ENCODE results near the gene ACTL8.

ACTL8 gene

GRCh38 chr1:17846341-17846740 lies 91.2 kb downstream of the ACTL8 start:
- no peak for DNase-seq (ENCODE audit: low read depth)

- DNase-seq (ENCODE audit: low read depth), result no peak
These were observed 92.0 kb downstream of the ACTL8 start for GRCh38 chr1:17847111-17847510.

- no peak for DNase-seq (ENCODE audit: low read depth)
These were observed 94.1 kb downstream of the ACTL8 start for GRCh38 chr1:17849216-17849615.

- no peak for DNase-seq (ENCODE audit: low read depth)
These were observed 95.9 kb downstream of the ACTL8 start for GRCh38 chr1:17851056-17851455.

DNA sequence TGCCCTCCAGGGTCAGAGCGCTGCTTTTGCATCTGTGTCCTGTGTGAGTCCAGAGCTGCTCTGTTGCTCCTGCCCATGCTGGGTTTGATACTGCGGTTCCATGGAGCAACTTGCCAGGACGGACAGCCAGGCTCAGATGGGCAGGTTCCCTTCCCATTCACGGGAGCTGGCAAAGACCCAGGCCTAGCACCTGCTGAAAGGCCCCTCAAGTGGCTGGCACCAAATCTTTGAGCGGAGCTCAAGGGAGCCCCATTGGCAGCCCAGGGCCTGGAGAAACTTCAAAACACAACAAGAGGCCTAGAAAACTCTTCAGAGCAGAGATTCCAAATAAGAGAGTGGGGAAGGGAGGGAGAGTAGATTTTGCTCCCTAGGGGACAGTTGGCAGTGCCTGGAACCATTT lies 97.2 kb downstream of the ACTL8 start:
- DNase-seq (ENCODE audit: low read depth), result no peak

GRCh38 chr1:17853241-17853935 lies 98.3 kb downstream of the ACTL8 start:
- no peak for DNase-seq (ENCODE audit: low read depth)

- no peak for DNase-seq (ENCODE audit: low read depth)
These were observed 101.5 kb downstream of the ACTL8 start for GRCh38 chr1:17856496-17857108.

DNA sequence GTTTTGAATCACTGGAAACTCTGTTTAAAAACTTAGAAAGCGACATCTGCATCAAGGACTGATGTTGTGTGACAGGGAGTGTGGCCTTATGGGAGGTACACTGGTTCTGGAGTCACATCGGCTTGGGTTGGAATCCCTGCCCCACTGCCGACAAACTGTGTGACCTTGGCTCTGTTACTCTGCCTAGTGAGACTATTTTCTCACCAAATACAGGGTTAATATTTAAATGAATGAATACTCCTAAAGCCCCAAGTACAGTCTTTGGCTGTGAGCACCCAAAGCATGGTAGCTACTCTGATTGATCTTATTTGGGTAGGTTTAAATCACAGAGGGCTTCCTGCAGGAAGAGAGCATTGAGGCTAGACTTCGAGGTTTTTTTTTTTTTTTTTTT lies 102.0 kb downstream of the ACTL8 start:
- no peak for DNase-seq (ENCODE audit: low read depth)

DNA sequence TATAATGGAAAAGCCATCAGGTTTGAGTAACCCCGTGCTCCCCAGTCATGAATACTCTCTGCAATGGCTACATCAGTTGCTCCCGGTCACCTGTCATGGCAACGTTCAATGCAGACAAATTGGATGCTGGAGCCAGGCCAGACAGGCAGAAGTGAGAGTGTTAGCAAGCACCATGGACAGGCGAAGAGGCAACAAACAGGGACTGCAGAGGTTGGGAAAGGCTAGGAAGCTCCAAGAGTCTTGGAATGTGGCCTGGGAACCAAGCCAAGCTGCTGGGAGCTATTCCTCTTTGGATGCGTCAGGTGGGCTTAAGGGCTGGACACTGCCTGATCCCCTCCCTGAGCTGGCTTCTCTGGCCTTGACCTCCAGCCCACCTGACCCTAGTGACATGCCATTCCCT lies 102.9 kb downstream of the ACTL8 start:
- DNase-seq (ENCODE audit: low read depth), result no peak

GRCh38 chr1:17860812-17861211 lies 105.7 kb downstream of the ACTL8 start:
- no peak for DNase-seq (ENCODE audit: low read depth)

GRCh38 chr1:17861685-17862084 lies 106.6 kb downstream of the ACTL8 start:
- no peak for DNase-seq (ENCODE audit: low read depth)

DNA sequence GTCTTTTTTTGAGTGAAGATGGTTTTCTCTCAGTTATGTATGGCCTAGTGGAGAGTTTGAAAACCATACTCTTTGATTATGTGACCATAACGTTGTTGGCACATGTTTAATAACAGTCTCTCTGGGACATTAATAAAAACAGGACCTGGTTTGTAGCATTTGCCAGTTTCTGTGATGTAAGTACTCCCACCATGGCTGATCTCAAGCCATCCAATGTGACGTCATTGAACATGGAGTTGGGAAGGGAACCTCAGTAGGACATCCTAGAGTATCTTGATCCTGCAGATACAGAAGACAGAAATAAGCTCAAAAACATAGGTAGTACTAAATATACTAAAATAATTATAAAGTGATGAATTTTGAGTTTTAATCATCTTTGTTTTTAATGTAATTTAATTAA lies 107.0 kb downstream of the ACTL8 start:
- no peak for DNase-seq (ENCODE audit: low read depth)

DNA sequence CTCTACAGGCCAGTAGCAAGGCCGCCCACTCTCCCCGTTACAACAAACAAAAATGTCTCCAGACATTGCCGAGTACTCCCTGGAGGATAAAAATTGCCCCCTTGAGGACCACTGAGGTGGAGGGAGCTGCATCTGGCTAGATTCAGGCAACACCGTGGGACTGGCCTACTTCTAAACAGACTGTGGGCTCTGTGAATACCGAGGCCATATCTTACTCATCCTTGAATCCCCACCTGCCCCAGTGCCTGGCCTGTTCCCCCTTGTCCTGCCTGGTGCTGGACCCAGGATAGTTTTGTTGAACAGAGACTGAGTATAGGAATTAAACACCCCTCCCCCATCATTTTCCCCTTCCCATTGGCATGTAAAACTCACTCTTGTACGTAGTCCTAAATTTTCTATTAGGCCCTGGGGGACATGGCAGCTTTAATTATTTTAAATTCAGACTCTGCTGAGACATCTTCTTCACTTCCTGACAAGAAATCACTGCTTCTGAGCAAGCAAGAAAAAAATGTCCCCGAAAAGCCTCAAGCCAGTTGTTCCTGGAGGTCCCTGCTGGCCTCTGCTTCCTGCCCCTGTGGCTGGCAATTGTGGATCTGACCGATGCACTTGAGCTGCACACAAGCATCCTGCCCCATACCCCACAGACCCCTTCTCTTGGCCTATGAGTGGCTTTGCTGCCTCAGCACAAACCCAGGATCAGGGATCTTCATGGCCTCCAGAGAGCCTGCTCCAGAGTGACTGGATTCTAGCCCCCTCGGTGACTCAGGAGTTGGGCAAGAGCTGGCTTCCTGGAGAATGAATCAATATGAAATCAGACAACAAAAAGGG lies 111.0 kb downstream of the ACTL8 start:
- DNase-seq (ENCODE audit: low read depth), result peak; percentile 71

- no peak for DNase-seq (ENCODE audit: low read depth)
These were observed 111.6 kb downstream of the ACTL8 start for GRCh38 chr1:17866740-17867029.

GRCh38 chr1:17867470-17867869 lies 112.3 kb downstream of the ACTL8 start:
- no peak for DNase-seq (ENCODE audit: low read depth)

GRCh38 chr1:17869815-17870214 lies 114.7 kb downstream of the ACTL8 start:
- no peak for DNase-seq (ENCODE audit: low read depth)

DNA sequence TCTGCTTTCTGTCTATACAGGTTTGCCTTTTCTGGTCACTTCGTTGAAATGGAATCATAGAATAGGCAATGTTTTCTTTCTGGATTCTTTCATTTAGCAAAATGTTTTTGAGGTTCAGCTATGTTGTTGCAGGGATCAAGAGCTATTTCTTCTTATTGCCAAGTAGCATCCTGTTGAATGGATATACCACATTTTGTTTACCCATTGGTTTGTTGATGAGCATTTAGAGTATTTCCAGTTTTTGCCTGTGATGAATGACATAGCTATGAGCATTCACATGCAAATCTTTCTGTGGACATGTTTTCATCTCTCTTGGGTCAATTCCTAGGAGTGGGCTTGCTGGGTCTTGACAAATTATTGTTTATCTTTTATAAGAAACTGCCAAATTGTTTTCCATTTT lies 115.5 kb downstream of the ACTL8 start:
- no peak for DNase-seq (ENCODE audit: low read depth)

DNA sequence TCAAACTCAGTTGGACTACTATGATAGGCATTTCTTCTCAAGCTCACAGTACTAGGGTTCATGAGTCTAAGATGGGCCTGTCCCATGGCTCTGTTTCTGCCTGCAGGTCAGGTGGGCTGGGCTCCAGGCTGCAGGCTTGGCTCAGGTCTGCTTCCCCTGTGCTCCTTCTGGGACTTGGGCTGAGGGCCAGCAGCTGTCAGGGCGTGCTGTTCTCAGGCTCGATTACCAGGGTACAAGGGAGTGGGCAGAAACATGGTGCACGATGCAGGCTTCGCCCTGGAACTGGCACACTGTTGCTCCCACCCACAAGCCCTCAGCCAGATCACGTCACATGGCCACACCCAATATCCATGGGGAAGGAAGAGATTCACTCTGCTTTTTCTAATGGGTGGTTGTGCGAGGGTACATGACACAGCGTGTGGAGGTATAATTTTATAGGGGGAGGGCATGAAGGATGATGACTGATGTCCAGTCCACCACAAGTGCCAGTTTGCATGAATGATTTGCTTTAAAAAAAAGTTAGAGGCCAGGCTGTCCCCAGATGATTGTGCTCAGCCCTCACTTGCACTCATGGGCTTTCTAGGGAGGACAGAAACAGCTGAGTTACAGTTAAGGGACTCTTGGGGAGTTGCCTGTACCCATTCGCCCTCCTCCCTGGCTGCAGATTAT lies 118.0 kb downstream of the ACTL8 start:
- DNase-seq (ENCODE audit: low read depth), result no peak

GRCh38 chr1:17874231-17874630 lies 119.1 kb downstream of the ACTL8 start:
- DNase-seq (ENCODE audit: low read depth), result peak; percentile 57

- DNase-seq (ENCODE audit: low read depth), result no peak
These were observed 119.6 kb downstream of the ACTL8 start for GRCh38 chr1:17874710-17875109.

DNA sequence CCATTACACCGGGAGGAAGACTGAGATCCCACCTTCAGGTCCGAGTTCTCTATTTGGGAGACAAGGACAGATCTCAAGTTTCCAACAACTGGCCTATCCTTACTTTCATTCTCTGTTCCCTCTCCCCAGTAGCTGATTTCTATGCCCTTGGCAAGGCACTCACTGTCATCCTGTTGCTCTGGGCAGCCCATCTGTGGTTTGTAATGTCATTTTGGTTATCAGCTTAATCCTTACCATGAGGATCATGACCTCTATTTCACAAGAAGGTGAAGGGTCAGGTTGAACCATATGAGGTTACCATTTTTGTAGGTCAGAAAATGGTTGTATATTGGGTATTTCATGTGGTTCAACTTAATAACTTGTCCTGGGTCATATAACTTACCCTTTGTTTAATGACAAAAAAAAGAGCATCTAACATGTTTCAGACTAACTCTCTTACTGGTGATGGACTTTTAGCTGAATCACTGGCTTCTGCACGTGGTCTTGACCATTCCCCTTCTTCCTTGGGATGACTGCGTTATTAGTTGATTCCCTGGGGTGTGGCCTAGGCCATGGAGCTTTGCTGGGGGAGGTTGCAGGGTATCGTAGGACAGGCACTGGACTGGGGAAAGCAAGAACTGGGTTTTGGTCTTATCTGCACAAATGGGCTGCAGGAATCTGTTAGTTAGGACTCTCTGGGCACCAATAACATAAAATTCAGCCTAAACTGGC lies 120.2 kb downstream of the ACTL8 start:
- DNase-seq (ENCODE audit: low read depth), result no peak

DNA sequence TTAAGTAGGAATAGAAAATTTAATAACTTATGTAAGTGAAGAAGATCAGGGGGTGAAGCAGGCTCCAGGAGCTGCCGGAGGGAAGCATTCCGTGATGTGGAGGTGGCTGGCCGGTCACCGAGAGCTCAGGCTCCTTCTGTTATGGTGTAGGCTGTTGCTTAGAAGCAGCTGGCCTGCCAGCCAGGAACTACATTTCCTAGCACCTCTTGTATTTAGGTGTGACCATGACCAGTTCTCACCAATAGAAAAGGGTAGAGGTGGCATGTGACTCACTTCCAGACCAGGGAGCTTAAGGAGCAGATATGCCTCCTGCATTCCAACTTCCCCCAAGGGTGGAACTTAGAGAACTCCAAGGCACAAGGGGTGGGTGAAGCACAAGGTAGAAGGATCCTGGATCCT lies 120.7 kb downstream of the ACTL8 start:
- no peak for DNase-seq (ENCODE audit: low read depth)
